IMR-90 (cell line): ENCODE results near the gene TP53BP1. TPM values are rescaled to one million over a fixed set of nuclear protein-coding genes. Genes with fewer than 3 reads are reported as not detected.

Experiments used
- ATAC-seq: fragments of 200-7000 bp; cut with Tn5 transposase; 2 replicates; pipeline ENCODE4 v1.9.1; 2020; ENCODE audit warnings: low read depth, mild to moderate bottlenecking, moderate library complexity
- BruUV-seq: library from RNA; stranded (reverse); fragments of 400-500 nt; replicated peaks from 2 replicates; lab custom pipeline; 2021; lab: Mats Ljungman, UMichigan
- CTCF ChIA-PET: fragments of 300-600 bp; formaldehyde crosslinking; extraction: SDS; loops from one replicate; lab custom pipeline; 2021; ENCODE audit warnings: antibody characterized with exemption; lab: Yijun Ruan, JAX
- POLR2A ChIA-PET: fragments of 300-600 bp; sonication (Branson Sonifier 250); formaldehyde crosslinking; loops from one replicate; lab custom pipeline; 2022; ENCODE audit warnings: antibody characterized with exemption; ENCODE audit not compliant: unreplicated experiment; lab: Charles Lee
- DNase-seq: peaks from one replicate; pipeline ENCODE4 v3.0.0; 2013
- H2AFZ ChIP-seq: replicated peaks from 2 replicates; pipeline ENCODE3; 2013; ENCODE audit warnings: low read length, mild to moderate bottlenecking; ENCODE audit not compliant: poor library complexity
- H2AK5ac ChIP-seq: 2 replicates; pipeline ENCODE4 v1.6.1; 2013; ENCODE audit warnings: low read depth, low read length, inconsistent platforms
- H2AK9ac ChIP-seq: replicated peaks from 2 replicates; pipeline ENCODE3; 2013; ENCODE audit warnings: mild to moderate bottlenecking, low read depth, low read length, moderate library complexity; ENCODE audit not compliant: poor library complexity
- H2BK120ac ChIP-seq: 2 replicates; pipeline ENCODE4 v1.6.1; 2013; ENCODE audit warnings: low read depth, low read length, inconsistent platforms
- H2BK15ac ChIP-seq: 3 replicates; pipeline ENCODE4 v1.6.1; 2013; ENCODE audit warnings: low read depth, low read length, inconsistent platforms
- H2BK20ac ChIP-seq: 2 replicates; pipeline ENCODE4 v1.6.1; 2013; ENCODE audit warnings: low read depth, mild to moderate bottlenecking, inconsistent platforms, low read length, moderate library complexity
- H2BK5ac ChIP-seq: 2 replicates; pipeline ENCODE4 v1.6.1; 2013; ENCODE audit warnings: mild to moderate bottlenecking, low read depth, low read length, inconsistent platforms; ENCODE audit not compliant: poor library complexity, severe bottlenecking
- H3K14ac ChIP-seq: replicated peaks from 2 replicates; pipeline ENCODE4 v1.6.1; 2013; ENCODE audit warnings: low read depth, low read length, inconsistent platforms
- H3K18ac ChIP-seq: 2 replicates; pipeline ENCODE4 v1.6.1; 2013; ENCODE audit warnings: low read depth, low read length, control low read depth
- H3K23ac ChIP-seq: 2 replicates; pipeline ENCODE4 v1.6.1; 2013; ENCODE audit warnings: low read depth, low read length, inconsistent platforms
- H3K27ac ChIP-seq: 2 replicates; pipeline ENCODE4 v1.5.1; 2013; ENCODE audit warnings: mild to moderate bottlenecking, control low read depth, low read length; ENCODE audit not compliant: insufficient read depth
- H3K27me3 ChIP-seq: 2 replicates; pipeline ENCODE4 v1.6.1; 2013; ENCODE audit warnings: low read length; ENCODE audit not compliant: control insufficient read depth, insufficient read depth
- H3K36me3 ChIP-seq: 2 replicates; pipeline ENCODE4 v1.6.1; 2013; ENCODE audit warnings: low read length, mixed read lengths; ENCODE audit not compliant: control insufficient read depth, insufficient read depth
- H3K4ac ChIP-seq: 2 replicates; pipeline ENCODE4 v1.6.1; 2013; ENCODE audit warnings: low read depth, low read length, inconsistent platforms
- H3K4me1 ChIP-seq: 2 replicates; pipeline ENCODE4 v1.6.1; 2013; ENCODE audit warnings: low read length, mixed read lengths; ENCODE audit not compliant: control insufficient read depth, insufficient read depth
- H3K4me2 ChIP-seq: 2 replicates; pipeline ENCODE4 v1.6.1; 2013; ENCODE audit warnings: low read depth, mild to moderate bottlenecking, control low read depth, low read length, moderate library complexity
- H3K4me3 ChIP-seq: 2 replicates; pipeline ENCODE4 v1.5.1; 2013; ENCODE audit warnings: low read depth, mild to moderate bottlenecking, control low read depth, low read length, moderate library complexity; ENCODE audit not compliant: insufficient read depth
- H3K56ac ChIP-seq: 2 replicates; pipeline ENCODE4 v1.6.1; 2013; ENCODE audit warnings: low read length, inconsistent platforms; ENCODE audit not compliant: insufficient read depth; ENCODE audit errors: extremely low read depth
- H3K79me1 ChIP-seq, 2 experiments: 2 replicates each; pipeline ENCODE4 v1.6.1; 2013; ENCODE audit warnings: low read length in 2 of 2, inconsistent platforms in 1 of 2, low read depth in 1 of 2
- H3K9ac ChIP-seq: 2 replicates; pipeline ENCODE4 v1.6.1; 2013; ENCODE audit warnings: low read depth, low read length, control low read depth
- H3K9me1 ChIP-seq: 2 replicates; pipeline ENCODE4 v1.6.1; 2013; ENCODE audit warnings: low read length, inconsistent platforms; ENCODE audit not compliant: insufficient read depth
- H3K9me3 ChIP-seq: 2 replicates; pipeline ENCODE4 v1.6.1; 2013; ENCODE audit warnings: low read length; ENCODE audit not compliant: control insufficient read depth, insufficient read depth
- H4K20me1 ChIP-seq: 2 replicates; pipeline ENCODE4 v1.6.1; 2013; ENCODE audit warnings: low read length, inconsistent platforms; ENCODE audit not compliant: insufficient read depth
- H4K5ac ChIP-seq: 2 replicates; pipeline ENCODE4 v1.6.1; 2013; ENCODE audit warnings: mild to moderate bottlenecking, low read depth, low read length, control low read depth
- H4K8ac ChIP-seq, 2 experiments: 2 replicates each; pipeline ENCODE4 v1.6.1; 2013; ENCODE audit warnings: low read depth in 2 of 2, low read length in 2 of 2, control low read depth in 1 of 2, inconsistent platforms in 1 of 2
- H4K91ac ChIP-seq: 2 replicates; pipeline ENCODE4 v1.6.1; 2013; ENCODE audit warnings: low read depth, low read length, inconsistent platforms; ENCODE audit not compliant: insufficient read depth
- MAZ ChIP-seq: IDR thresholded peaks from 2 replicates; pipeline ENCODE4 v1.6.1; 2012; ENCODE audit warnings: low read depth, mild to moderate bottlenecking, low read length, improper control_type of control experiment, moderate library complexity, borderline replicate concordance
- NFE2L2 ChIP-seq: fragments of 150-350 bp; IDR thresholded peaks from 2 replicates; pipeline ENCODE4 v1.6.1; 2016; ENCODE audit warnings: low read depth, mild to moderate bottlenecking, low read length
- WGBS, 2 experiments: methylation state at CpG; one replicate each; pipeline versions ENCODE4 v1.1.5 to v1.1.7; 2013; ENCODE audit warnings: missing lambda C conversion rate in 2 of 2; ENCODE audit not compliant: insufficient read length in 1 of 2; ENCODE audit errors: extremely low coverage in 2 of 2; 5-methylcytosine and 5-hydroxymethylcytosine counted together
- dilution Hi-C: fragments of 300-500 bp; cut with HindIII; formaldehyde crosslinking; loops from one replicate; pipeline ENCODE4 v1.14.3; 2018; ENCODE audit warnings: low sequenced_read_pairs; ENCODE audit not compliant: unreplicated experiment
- in situ Hi-C: fragments of 300-500 bp; cut with MboI; formaldehyde crosslinking; loops from 3 replicates; pipeline ENCODE4 v1.14.3; 2019; ENCODE audit warnings: low sequenced_read_pairs, inconsistent platforms, mixed read lengths
- intact Hi-C: fragments of 100-400 bp; cut with micrococcal nuclease; formaldehyde crosslinking; loops from 2 replicates; pipeline ENCODE4 v1.10.0; 2022
- polyA plus RNA-seq, 3 experiments: library from polyadenylated mRNA; depleted of rRNA; stranded (reverse); fragments of >200 nt; gene quantifications; 2 replicates each; pipeline ENCODE4 v1.2.3, GENCODE V29; 2012; ENCODE audit warnings: low replicate concordance in 1 of 3
- total RNA-seq: library from RNA; depleted of rRNA; stranded (reverse); fragments of >200 nt; gene quantifications from 2 replicates; pipeline ENCODE4 v1.2.3, GENCODE V29; 2012

The TP53BP1 gene
- total and polyA plus RNA-seq, 2 of the 4 experiments (the other 2 are of a cell fraction): 36.3 to 64.5 TPM

DNA sequence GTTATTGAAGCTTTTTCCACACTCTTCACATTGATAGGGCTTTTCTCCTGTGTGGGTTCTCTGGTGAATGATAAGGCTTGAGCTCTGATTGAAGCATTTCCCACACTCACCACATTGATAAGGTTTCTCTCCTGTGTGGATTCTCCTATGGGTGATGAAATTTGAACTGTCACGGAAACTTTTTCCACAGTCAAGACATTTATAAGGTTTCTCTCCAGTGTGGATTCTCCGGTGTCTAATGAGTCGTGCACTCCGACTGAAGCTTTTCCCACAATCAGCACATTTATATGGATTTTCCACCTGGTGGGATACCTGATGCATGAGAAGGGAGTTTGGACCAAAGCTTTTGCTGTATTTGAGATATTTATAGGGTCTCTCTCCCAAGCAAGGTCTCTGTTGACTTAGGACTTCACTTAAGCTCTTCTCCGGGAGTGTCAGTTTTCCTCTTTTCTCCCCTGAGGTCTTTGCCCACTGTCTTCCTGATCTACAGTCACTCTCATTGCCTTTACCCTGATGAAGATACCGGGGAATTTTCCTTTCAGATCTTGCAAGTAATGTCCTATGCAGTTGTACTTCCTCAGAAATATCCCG is 131.5 kb downstream of the TP53BP1 start:
- peaks cover 58% of the 10 kb centered on the region for H3K9me3 ChIP-seq
- no peaks in the 10 kb centered on the region for H3K9me1 ChIP-seq
- H3K9ac ChIP-seq: no peak overlapping the region
- no peak overlapping the region for H2AFZ ChIP-seq
- peaks cover 9 to 10% of the 10 kb centered on the region in 2 experiments; a peak in 3 of 4 replicates for H3K79me1 ChIP-seq
- H3K27ac ChIP-seq: no peak overlapping the region
- H4K8ac ChIP-seq: no peak overlapping the region
- H2BK5ac ChIP-seq: no peak overlapping the region
- CTCF ChIA-PET: interaction anchor here (0.6 kb wide), 1 partner anchor 577 kb away, joined by 3 read pairs; no protein-coding TSS in a partner anchor
- no peak overlapping the region for H4K5ac ChIP-seq
- WGBS, 2 experiments: no CpG with 5 or more reads among the region's 7 CpGs
- DNase-seq (no peak), ATAC-seq (no peak)
- no TSS peak for BruUV-seq
- H2BK120ac ChIP-seq: no peak overlapping the region
- no peak overlapping the region for H2AK5ac ChIP-seq
- H3K4me2 ChIP-seq: no peak overlapping the region
- H3K14ac ChIP-seq: no peak overlapping the region
- H3K27me3 ChIP-seq: no peaks in the 10 kb centered on the region
- H3K36me3 ChIP-seq: peaks cover 55% of the 10 kb centered on the region
- H4K91ac ChIP-seq: no peak overlapping the region
- no peak overlapping the region for H3K56ac ChIP-seq
- POLR2A ChIA-PET: no interaction called here
- in situ Hi-C loops (no loop called here), dilution Hi-C loops (no loop called here), intact Hi-C loops (no loop called here)
- H4K20me1 ChIP-seq: no peaks in the 10 kb centered on the region
- H3K18ac ChIP-seq: no peak overlapping the region
- no peak for TF ChIP-seq MAZ
- TF ChIP-seq NFE2L2: no peak
- no peak overlapping the region for H3K4me3 ChIP-seq
- H3K4ac ChIP-seq: no peak overlapping the region
- no peak overlapping the region for H2AK9ac ChIP-seq
- H2BK15ac ChIP-seq: no peak overlapping the region
- H3K4me1 ChIP-seq: no peaks in the 10 kb centered on the region
- no peak overlapping the region for H2BK20ac ChIP-seq
- no peak overlapping the region for H3K23ac ChIP-seq
